NCI-H2171 treated with DMSO at 0.1 percent for 48 hours (cell line): ENCODE measurements around the gene HOXA3.

ENCODE experiments used
- DNase-seq: peaks from one replicate; lab custom pipeline; 2025; lab: John Stamatoyannopoulos, UW

HOXA3 gene

GRCh38 chr7:27165996-27166530 lies 13.7 kb upstream of the HOXA3 start:
- no peak for DNase-seq

DNA sequence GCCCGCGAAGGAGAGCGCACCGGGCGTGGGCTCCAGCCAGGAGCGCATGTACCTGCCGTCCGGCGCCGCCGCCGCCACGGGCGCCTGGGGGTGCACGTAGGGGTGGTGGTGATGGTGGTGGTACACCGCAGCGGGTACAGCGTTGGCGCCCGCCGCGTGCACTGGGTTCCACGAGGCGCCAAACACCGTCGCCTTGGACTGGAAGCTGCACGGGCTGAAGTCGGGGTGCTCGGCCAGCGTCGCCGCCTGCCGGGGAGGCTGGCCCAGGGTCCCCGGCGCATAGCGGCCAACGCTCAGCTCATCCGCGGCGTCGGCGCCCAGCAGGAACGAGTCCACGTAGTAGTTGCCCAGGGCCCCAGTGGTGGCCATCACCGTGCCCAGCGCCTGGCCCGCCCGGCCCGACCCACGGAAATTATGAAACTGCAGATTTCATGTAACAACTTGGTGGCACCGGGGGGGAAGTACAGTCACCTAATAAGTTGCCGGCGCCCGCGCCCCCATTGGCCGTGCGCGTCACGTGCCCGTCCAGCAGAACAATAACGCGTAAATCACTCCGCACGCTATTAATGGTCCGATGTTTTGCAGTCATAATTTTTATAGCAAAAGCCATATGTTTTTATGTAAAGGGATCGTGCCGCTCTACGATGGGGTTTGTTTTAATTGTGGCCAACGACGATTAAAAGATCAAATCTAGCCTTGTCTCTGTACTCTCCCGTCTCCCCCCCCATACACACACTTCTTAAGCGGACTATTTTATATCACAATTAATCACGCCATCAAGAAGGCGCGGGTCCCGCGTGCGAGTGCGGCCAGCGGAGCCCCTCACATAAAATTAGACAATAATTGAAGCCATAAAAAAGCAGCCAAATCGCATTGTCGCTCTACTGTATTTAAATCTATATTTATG lies 13.0 kb upstream of the HOXA3 start, which contains the start of gene HOXA9:
HOXA9 (minus strand) TSS at position 449 of the 907 bp plus-strand sequence; CDS start at position 369, 80 bp downstream.
- DNase-seq = no peak

DNA sequence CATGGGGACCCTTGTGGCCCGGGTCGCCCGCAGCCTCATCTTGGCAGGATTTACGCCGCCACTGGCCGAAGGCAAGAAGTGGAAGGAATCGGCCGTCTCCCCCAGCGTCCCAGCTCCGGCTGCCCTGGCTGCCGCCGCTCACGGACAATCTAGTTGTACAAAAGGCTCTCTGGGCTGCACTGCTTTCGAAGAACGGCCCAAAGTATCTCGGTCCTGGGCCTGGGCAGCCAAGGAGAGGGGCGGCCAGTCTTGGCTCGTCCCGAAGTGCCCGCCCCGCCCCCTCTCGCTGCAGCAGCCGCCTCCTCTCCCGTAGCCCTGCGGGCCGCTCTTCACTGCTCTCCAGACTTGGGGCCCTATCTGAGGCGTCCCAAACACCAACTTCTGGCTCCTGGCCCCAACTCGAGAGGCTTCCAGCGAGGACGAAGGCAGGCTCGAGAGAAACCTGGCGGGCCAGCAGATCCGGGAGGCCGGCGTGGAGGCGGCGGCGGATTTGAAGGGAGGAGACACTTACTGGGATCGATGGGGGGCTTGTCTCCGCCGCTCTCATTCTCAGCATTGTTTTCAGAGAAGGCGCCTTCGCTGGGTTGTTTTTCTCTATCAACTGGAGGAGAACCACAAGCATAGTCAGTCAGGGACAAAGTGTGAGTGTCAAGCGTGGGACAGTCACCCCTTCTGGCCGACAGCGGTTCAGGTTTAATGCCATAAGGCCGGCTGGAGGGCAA lies 12.1 kb upstream of the HOXA3 start:
- DNase-seq = no peak

GRCh38 chr7:27164045-27164366 lies 11.6 kb upstream of the HOXA3 start:
- DNase-seq = no peak

- DNase-seq = no peak
These were observed 11.1 kb upstream of the HOXA3 start for GRCh38 chr7:27163288-27164044.

GRCh38 chr7:27162561-27163287 lies 10.3 kb upstream of the HOXA3 start:
- DNase-seq = no peak

GRCh38 chr7:27161721-27162560 lies 9.6 kb upstream of the HOXA3 start:
- DNase-seq = no peak

DNA sequence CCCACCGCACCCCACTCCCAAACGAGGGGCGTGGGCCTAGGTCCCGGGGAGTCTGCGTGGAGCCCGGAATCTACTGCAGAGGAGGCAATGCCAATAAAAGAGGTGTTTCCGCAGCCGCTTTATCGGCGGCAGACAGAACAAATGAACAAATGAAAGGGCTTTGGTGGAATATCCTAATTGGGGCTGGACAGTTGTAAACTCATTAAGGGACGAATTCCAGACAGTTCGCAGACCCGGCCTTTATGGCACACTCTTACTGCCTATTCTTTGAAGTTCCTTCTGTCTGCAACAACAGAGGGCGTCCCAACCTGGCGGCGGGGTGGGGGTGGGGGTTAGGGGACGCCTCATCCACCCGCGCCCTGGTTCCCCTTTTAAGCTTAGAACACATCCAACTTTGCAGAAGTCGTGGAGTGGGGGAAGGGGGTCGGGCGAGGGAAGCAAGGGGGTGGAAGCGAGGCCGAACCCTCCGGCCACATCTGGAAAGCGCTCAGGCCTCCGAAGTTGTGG lies 8.9 kb upstream of the HOXA3 start:
- DNase-seq = no peak

DNA sequence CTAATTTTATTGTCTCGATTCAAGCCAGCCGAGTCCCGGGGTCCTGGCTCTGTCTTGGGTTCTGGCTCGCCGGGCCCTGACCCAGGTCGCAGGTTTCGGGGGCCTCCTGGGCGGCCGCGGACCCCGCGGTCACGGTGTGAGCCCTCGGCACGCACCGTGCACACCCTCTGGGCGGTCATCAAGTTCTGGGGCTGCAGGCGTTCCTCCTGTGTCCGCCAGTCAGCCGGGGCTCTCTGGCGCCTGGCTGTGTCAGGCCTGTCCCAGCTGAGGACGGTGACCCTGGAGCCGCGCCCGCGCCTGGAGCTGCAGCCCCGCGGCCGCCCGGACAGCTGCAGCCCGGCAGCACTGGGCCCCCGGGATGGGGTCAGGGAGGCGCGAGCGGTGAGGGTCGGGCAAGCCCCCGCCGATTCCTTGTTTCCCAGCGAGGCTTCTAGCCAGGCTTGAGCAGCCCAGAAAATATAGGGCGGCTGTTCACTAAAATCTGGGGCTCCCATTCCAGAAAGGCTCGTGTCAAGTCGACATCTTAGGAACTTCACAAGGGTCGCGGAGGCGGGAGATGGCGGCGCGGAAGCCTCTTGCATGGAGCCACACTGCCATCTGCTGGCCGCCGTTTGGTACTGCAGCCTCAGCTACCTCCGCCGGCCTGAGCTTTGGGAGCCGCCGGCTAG lies 8.3 kb upstream of the HOXA3 start:
- peak; percentile 83 for DNase-seq

DNA sequence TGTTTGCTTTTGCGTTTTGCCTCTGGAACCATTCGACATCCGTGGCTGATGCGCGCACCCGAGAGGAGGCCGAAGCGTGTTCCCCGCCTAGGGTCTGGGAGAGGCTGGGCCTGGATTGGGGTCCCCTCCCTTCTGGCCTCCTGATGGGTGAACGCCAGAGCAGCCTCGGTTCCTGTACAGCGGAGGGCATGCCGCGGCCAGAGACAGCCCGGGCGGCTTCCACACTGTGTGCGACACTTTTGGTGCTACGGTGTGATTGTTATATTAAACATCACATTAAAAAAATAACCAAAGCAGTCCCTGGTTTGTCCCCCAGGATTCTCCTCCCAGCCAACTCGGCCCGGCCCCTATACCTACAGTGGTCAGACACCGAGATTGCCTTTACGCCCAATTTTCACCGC lies 7.8 kb upstream of the HOXA3 start:
- DNase-seq = no peak

- no peak for DNase-seq
These were observed 7.1 kb upstream of the HOXA3 start for GRCh38 chr7:27159266-27160144.

GRCh38 chr7:27158436-27159265 lies 6.3 kb upstream of the HOXA3 start:
- DNase-seq = no peak

DNA sequence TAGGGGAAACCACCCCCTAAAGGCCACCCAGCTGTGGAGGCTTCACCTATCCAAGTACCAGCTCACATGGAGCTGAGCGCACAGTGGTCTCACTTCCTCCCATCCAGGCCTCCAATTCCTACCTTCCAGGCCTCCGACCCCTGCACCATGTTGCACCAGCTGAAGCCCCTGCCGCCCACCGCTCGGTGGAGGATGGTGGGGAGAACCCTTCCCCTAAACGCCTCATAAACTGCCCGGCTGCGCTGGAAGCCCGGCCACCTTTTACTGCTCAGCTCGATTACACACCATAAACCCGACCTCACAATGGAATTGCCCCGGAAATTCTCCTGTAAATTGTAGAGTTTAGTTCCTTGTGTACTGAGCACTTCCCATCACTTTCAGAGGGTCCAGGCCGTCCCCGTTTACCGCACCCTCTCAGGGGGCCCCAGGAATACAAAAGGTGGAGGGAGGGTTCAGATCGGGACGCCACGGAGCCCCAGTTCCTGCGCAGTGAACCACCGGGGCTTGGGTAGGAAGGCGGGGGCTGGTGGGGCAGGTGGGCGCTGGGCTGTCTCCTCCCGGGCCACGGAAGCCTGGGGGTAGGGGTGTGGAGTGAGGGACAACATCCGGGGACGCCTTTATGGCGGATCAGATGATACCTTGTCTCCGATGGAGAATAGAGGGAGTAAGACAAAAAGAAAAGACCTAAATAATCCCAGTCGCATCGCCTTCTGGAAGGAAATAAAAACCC lies 5.5 kb upstream of the HOXA3 start:
- DNase-seq = no peak

DNA sequence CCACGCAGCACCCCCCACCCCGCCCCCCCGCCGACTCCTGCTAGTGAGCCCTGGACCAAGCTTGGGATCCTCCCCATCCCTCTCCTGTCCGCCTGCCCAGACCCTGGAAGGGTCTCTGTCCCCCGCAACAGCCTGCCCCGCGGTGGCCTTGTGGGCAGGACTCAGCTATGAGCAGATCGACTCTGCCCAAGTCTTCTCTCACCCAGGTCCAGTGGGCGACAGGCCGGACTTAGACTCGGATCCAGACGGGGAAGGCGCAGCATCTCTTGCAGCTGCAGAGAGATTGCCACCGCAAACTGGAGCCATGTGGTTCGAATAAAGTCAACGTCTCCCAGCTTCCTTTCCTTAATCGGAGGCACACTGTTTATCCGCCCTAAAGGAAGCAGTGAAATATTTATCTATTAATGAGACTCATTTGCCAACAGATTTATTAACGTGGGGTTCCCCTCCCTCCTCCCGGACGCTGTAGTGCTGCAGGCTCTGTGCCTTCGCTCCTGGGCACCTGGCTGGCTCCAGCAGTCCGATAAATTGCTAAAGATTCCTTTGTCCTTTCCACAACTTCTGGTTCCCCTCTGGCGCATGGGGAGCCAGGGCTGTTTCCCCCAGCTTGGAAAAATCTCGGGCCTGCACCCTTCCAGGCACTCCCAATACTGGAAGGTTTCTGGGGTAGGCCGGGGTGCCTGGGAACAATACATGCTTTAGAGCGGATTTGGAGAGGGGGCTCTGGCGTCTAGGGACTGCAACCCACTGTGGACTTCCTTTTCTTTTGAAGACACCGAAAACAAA lies 4.7 kb upstream of the HOXA3 start:
- no peak for DNase-seq

DNA sequence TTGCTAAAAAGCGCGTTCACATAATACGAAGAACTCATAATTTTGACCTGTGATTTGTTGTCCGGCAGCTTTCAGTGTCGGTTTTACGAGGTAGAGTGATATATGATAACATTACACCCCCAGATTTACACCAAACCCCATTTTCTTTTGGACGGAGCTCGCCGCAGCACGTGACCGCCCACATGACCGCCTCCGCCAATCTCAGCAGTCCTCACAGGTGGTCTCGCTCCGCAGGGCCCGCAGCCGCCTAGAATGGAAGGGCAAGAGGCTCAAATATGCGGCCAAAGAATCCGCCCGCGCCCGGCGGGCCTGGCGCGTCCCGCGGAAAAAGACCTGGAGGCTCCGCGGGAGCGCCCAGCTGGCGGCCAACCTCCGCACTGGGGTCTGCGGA lies 4.1 kb upstream of the HOXA3 start, which contains the start of gene HOXA7:
HOXA7 (minus strand) TSS at position 168 of the 391 bp plus-strand sequence; CDS start at position 38, 130 bp downstream.
- peak; percentile 88 for DNase-seq

DNA sequence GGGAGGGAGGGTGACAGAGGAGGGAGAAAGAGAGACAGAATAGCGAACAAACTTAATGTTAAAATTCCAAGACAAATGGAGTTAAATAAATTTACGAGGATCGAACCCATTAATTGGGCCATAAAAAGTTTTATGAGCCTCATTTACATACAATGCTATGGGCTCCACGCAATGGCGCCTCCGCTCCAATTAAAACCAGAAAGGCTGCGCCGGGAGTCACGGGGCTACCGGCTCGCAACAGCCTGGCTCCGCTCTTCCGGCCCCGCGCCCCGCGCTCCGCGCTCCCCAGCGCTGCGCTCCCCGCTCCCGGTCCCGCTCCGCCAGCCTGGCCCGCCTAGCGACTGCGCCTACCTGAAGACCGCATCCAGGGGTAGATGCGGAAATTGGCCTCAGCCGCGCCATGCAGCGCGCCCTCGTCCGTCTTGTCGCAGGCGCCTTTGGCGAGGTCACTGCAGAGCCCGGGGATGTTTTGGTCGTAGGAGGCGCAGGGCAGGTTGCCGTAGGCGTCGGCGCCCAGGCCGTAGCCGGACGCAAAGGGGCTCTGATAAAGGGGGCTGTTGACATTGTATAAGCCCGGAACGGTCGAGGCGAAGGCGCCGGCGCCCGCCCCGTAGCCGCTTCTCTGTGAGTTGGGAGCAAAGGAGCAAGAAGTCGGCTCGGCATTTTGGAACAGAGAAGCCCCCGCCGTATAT lies 3.6 kb upstream of the HOXA3 start:
- DNase-seq = peak; percentile 66
